Suprapubic skin (tissue), 4 donors: Measurements from ENCODE around the gene SPTBN5.

ENCODE experiments used
- CTCF ChIP-seq, 2 donors: fragments of 200-600 bp in 1 of 2; fragments of 450-650 bp in 1 of 2; sonication (generic) in 1 of 2; IDR thresholded peaks; one replicate each; pipeline ENCODE4 v1.5.1; 2016 to 2019; ENCODE audit warnings: antibody characterized with exemption in 2 of 2, mild to moderate bottlenecking in 1 of 2, moderate library complexity in 1 of 2
- EP300 ChIP-seq: sonication (generic); formaldehyde crosslinking; IDR thresholded peaks from one replicate; pipeline ENCODE4 v1.6.1; 2017; ENCODE audit warnings: antibody characterized with exemption
- POLR2AphosphoS5 ChIP-seq, 3 donors: sonication (generic); formaldehyde crosslinking; IDR thresholded peaks; one replicate each; pipeline ENCODE4 v1.6.1; 2017; ENCODE audit warnings: antibody characterized with exemption in 3 of 3

DNA sequence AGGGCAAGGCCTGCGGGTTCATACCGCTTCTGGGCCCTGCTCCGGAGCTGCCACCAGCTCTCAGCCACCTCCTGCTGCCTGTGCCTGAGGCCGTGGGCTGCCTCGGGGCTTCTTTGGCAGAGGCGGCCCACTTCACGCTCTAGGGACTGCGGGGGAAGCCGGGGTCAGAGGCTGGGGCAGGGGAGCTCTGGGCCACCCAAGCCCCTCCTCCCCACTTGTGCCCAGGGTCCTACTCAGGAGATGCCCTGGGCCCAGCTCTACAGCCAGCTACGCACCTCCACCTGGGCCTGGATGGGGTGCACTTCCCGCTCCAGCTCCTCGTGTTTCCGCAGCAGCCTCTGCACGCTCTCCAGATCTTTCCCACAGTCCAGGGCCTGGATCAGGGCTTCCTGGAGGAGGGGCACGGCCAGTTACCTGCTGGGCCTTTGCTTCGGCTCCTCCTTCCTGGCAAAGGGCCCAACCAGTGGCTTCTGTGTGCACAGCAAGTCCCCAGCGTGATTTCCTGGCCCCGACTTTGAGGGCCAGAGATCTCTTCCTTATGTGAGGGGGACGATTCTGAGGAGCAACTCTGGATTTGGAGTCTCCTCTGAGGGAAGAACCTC is 31.2 kb downstream of the SPTBN5 start:
- TF ChIP-seq CTCF (IDR thresholded peaks at IDR 0.05): no peak
- no peak for TF ChIP-seq EP300
- TF ChIP-seq POLR2AphosphoS5 (IDR thresholded peaks at IDR 0.05): no peak
